Loucy (cell line): Measurements from ENCODE around the gene PODXL.

Experiments
- H2AFZ ChIP-seq: fragments of 200-600 bp; sonication (generic); 2 replicates; pipeline ENCODE4 v1.6.0; 2016; ENCODE audit warnings: antibody characterized with exemption, mild to moderate bottlenecking, low read length, moderate library complexity
- H3F3A ChIP-seq: fragments of 200-600 bp; 2 replicates; pipeline ENCODE4 v1.6.0; 2016; ENCODE audit warnings: antibody characterized with exemption, low read depth, mild to moderate bottlenecking
- H3K27me3 ChIP-seq: fragments of 200-600 bp; sonication (generic); 2 replicates; pipeline ENCODE4 v1.6.1; 2014; ENCODE audit warnings: low read length, mild to moderate bottlenecking; ENCODE audit not compliant: insufficient read depth, poor library complexity, severe bottlenecking
- H3K36me3 ChIP-seq: fragments of 200-600 bp; sonication (generic); 2 replicates; pipeline ENCODE4 v1.6.1; 2016; ENCODE audit warnings: low read length; ENCODE audit not compliant: insufficient read depth
- H3K4me1 ChIP-seq: fragments of 200-600 bp; sonication (generic); 2 replicates; pipeline ENCODE4 v1.5.1; 2014; ENCODE audit warnings: low read length, mild to moderate bottlenecking; ENCODE audit not compliant: insufficient read depth, poor library complexity, severe bottlenecking
- H3K4me2 ChIP-seq: fragments of 200-600 bp; sonication (generic); 2 replicates; pipeline ENCODE4 v1.6.0; 2014; ENCODE audit warnings: antibody characterized with exemption, low read length, low read depth, mild to moderate bottlenecking; ENCODE audit not compliant: poor library complexity, severe bottlenecking
- H3K4me3 ChIP-seq: fragments of 200-600 bp; sonication (generic); 2 replicates; pipeline ENCODE4 v1.5.1; 2014; ENCODE audit warnings: low read length, mild to moderate bottlenecking, mixed read lengths; ENCODE audit not compliant: poor library complexity, severe bottlenecking
- H3K79me2 ChIP-seq: fragments of 200-600 bp; sonication (generic); 2 replicates; pipeline ENCODE4 v1.6.1; 2014; ENCODE audit warnings: low read length; ENCODE audit not compliant: insufficient read depth
- H3K9ac ChIP-seq: fragments of 200-600 bp; sonication (generic); 2 replicates; pipeline ENCODE4 v1.6.0; 2014; ENCODE audit warnings: mild to moderate bottlenecking, low read depth, low read length, moderate library complexity; ENCODE audit not compliant: poor library complexity, severe bottlenecking
- H3K9me2 ChIP-seq: fragments of 200-600 bp; sonication (generic); replicated peaks from 2 replicates; pipeline ENCODE4 v1.6.1; 2016; ENCODE audit warnings: low read depth, low read length, mixed read lengths
- H3K9me3 ChIP-seq: fragments of 200-600 bp; sonication (generic); 2 replicates; pipeline ENCODE4 v1.6.1; 2014; ENCODE audit warnings: mild to moderate bottlenecking, antibody characterized with exemption, low read length, low read depth; ENCODE audit not compliant: insufficient read depth
- H4K20me1 ChIP-seq: fragments of 200-600 bp; sonication (generic); 2 replicates; pipeline ENCODE4 v1.6.0; 2014; ENCODE audit warnings: antibody characterized with exemption, low read length, mild to moderate bottlenecking; ENCODE audit not compliant: insufficient read depth, poor library complexity, severe bottlenecking
- CTCF ChIP-seq: fragments of 200-600 bp; sonication (generic); conservative IDR thresholded peaks from 2 replicates; pipeline ENCODE4 v1.5.1; 2014; ENCODE audit warnings: mild to moderate bottlenecking, antibody characterized with exemption, low read length
- EZH2phosphoT487 ChIP-seq: fragments of 200-600 bp; IDR thresholded peaks from 2 replicates; pipeline ENCODE4 v1.6.1; 2018; ENCODE audit warnings: antibody characterized with exemption, mild to moderate bottlenecking, moderate library complexity, borderline replicate concordance

Gene PODXL

GRCh38 chr7:131503639-131504038 lies 52.8 kb downstream of the PODXL start:
- H3F3A ChIP-seq = no peaks in the 10 kb centered on the region

GRCh38 chr7:131502810-131503508 lies 53.5 kb downstream of the PODXL start:
- H3K4me3 ChIP-seq = no peak overlapping the region
- no peaks in the 10 kb centered on the region for H3K79me2 ChIP-seq
- no peak overlapping the region for H3K4me2 ChIP-seq
- TF ChIP-seq CTCF (no peak), EZH2phosphoT487 (no peak)
- peaks cover 30% of the 10 kb centered on the region for H3K4me1 ChIP-seq
- H3K9me2 ChIP-seq = no peaks in the 10 kb centered on the region
- no peaks in the 10 kb centered on the region for H3K9me3 ChIP-seq
- H3K36me3 ChIP-seq = no peaks in the 10 kb centered on the region; the same call in 1 of the 2 replicates
- H3K27me3 ChIP-seq = no peaks in the 10 kb centered on the region
- H4K20me1 ChIP-seq = no peaks in the 10 kb centered on the region
- no peaks in the 10 kb centered on the region for H3F3A ChIP-seq
- H2AFZ ChIP-seq = no peak overlapping the region
- peak overlapping the region; percentile 51 for H3K9ac ChIP-seq

More at GRCh38 chr7:131503639-131504038, 52.8 kb downstream of the PODXL start:
- Histone ChIP-seq H3K9me3 (no peaks in the 10 kb centered on the region), H3K4me3 (no peak overlapping the region), H4K20me1 (no peaks in the 10 kb centered on the region), H3K36me3 (no peaks in the 10 kb centered on the region), H3K27me3 (no peaks in the 10 kb centered on the region), H3K4me1 (peaks cover 30% of the 10 kb centered on the region), H3K9ac (no peak overlapping the region), H2AFZ (no peak overlapping the region), H3K4me2 (no peak overlapping the region), H3K9me2 (no peaks in the 10 kb centered on the region), H3K79me2 (no peaks in the 10 kb centered on the region)
- TF ChIP-seq CTCF = no peak
- no peak for TF ChIP-seq EZH2phosphoT487

GRCh38 chr7:131501930-131502685 lies 54.3 kb downstream of the PODXL start:
- Histone ChIP-seq H3K9me2 (no peaks in the 10 kb centered on the region), H3F3A (no peaks in the 10 kb centered on the region), H3K9me3 (no peaks in the 10 kb centered on the region), H3K36me3 (peaks cover 3% of the 10 kb centered on the region; the same call in 1 of the 2 replicates), H3K79me2 (no peaks in the 10 kb centered on the region), H3K4me2 (peak overlapping the region; percentile 53), H3K4me1 (peaks cover 30% of the 10 kb centered on the region), H3K9ac (peak overlapping the region; percentile 51), H4K20me1 (no peaks in the 10 kb centered on the region), H3K27me3 (no peaks in the 10 kb centered on the region), H2AFZ (no peak overlapping the region), H3K4me3 (peak overlapping the region; percentile 3)
- TF ChIP-seq EZH2phosphoT487 (no peak), CTCF (no peak)
